GM18502 (cell line): ENCODE results near the gene TCF3.

Source experiments
- ATAC-seq: cut with Tn5 transposase; IDR thresholded peaks from one replicate; pipeline ENCODE4 v1.9.1; 2021; ENCODE audit warnings: mild to moderate bottlenecking; ENCODE audit not compliant: unreplicated experiment, poor library complexity

Gene TCF3

DNA sequence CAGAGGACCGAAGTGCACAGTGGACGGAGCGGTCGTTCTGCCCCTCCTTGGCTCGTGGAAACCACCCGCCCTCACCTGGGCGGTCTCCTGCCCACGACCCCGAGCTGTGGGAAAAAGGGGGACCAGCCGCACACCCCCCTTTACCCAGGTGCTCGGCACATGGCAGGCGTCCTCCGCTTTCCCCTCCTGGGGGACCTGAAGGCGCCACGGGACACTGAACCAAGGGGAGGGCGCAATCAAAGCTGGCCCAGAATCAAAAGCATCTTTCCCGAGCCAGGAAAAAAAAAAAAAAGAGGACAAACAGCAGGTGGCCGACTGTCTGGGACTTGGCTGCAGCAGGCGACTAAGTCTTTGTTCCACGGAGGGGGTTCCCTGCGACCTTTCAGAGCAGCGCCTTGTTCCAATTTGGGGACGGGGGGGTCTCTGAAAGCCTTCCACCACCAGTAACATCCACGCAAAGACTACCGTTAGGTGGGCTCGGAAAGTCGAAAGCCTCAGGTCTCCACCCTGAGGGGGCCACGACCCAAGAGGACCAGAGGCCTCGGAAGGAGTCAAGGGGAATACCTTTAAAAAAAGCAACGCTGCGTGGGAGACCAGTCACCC is 60.9 kb downstream of the TCF3 start:
- ATAC-seq: peak; percentile 2

DNA sequence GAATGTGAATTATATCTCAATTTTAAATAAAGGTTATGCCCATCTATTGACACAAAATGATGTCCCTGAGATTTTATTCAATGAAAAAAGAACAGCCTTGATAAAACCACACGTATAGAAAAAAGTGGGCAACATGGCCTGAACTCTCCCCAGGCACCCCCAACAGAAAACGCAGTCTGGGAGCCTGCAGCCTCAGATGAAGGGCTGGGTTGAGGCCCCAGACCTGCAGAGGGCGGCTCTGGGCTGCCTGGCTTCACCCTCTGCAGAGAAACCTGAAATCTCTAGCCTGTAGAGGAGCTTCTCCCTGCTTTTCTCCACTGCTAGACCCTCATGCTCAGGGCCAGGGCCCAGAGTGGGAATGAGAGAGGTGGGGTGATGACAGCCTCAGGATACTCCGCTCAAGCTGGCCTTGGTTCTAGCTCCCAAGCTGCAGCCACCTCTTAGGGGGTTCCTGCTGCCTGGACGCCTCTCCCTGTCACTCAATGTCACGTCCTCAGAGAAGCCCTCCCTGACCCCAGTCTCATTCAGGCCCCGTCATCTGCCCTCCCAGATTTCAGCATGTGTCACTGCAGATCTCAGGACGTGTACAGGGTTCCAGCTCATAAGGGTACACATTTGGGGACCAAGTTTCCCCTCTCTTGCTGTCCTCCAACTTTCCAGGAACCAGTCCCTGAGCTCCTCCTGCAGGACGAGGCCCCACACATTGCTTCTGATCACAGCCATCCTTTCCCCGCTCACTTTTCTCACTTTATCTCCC is 61.6 kb downstream of the TCF3 start:
- no peak for ATAC-seq

DNA sequence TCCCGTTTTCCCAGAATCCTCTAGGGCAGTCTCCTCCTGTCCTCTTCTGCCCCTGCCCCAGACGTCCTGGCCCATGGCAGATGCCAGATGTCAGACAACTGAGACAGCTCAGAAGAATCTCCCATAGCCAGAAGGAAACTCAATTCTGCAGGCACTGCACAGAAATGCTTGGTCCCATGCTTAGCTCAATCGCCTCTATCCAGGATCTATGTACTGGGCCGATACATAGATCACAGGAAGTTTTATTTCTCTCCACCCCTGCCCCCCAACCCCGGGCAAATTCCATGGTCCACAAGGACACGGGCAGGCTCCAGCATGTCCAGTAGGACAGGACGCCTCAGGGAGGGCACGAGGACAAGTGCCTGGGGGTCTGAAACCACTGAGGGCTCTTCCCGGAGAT is 64.5 kb downstream of the TCF3 start:
- no peak for ATAC-seq

DNA sequence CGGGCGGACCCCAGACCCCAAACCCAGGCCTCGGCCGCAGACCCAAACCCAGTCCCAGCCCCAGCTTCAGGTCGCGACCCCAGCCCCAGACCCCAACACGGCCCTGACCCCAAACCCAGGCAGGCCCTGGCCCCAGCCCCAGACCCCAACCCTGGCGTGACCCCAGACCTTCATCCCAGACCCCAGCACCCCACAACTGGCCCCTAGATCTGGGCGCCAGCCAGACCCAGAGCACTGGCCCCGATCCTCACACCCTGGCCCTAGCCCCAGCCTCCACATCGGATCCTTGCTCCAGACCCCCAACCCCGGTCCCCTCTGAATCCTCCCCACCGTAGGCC is 67.2 kb downstream of the TCF3 start:
- no peak for ATAC-seq

DNA sequence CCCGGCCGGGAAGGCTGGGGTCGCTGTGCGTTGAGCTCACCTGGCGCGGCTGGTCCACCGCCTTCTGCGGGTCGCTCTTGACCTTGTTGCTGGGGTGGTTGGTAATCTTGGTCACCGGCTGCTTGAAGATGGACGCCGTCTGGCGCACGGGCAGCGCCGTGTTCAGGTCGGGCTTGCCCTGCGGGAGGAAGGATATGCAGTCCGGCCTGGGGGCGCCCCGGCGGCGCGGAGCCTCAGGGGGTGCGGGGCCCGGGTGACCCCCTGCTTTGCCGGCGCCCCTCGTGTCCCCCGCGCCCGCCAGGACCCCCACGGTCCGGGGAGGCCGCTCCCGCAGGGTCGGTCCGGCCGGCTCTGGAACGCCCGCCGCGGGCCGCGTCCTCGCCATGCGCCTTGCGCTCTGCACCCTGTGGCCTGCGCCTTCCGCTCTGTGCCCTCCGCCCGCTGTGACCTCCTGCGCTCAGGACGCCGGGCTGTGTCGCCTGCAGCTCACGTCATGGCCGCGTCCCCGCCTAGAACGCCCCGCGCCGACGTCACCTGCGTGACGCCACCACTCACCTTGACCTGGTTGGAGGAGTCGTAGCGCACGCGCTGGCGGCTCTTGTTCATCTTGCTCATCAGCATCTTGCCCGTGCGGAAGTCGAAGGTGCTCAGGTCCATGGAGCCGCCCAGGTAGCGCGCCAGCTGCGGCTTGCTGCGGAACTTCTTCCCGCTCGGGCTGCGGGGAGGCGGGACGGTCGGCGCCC is 67.7 kb downstream of the TCF3 start:
- no peak for ATAC-seq

DNA sequence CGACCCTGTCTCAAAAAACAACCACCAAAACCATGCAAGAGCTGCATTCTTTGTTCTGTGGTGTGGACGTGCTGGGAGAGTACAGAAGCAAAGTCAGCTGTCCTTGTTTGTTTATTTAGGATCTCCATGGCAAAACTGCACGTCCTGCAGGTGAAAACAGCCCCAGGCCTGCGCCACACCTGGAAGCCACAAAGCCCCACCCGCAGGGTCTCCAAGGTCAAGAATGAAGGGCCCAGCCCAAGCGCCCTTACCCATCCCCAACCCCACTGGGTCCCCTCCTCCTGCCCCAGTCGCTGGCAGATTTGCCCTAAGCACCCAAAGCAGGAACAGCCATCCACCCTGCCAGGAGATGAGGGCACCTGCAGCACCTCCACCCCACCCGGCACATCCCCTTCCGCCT is 70.2 kb downstream of the TCF3 start:
- ATAC-seq: no peak

DNA sequence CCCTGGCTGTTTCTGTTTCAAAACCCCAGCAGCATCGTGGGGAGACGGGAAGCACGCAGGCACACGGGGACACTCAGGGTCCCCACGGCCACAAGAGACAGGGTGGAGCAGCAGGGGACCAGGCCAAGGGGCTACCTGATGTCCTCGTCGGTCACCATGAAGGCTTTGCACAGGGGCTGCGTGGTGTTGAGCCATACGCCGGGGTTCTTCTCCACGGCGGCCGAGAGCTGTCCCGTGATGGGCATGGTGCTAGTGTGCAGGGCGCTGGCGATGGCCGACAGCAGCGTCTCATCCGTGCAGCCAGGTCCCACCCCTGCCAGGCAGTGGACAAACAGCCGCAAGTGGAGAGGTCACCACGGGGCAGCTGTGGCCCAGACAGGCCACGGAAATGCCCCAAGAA is 71.5 kb downstream of the TCF3 start:
- no peak for ATAC-seq

DNA sequence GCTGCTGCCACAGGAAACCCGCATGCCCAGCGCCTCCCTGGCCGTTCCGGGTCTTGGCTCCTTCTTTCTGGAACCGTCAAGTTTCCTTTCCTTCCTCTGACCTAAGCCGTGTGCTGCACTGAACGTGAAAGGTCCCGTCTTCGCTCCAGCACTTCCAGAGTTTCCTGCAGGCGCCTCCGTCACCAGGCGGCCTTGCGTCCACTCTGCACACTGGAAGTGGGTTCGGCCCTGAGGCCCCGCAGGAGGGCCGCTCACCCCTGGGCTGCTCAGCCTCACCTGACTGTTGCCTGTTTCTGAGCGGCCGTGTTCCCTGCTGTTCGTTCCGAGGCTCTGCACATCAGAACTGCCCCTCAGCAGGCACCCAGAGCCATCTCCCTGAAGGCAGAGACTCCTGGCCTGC is 72.0 kb downstream of the TCF3 start:
- no peak for ATAC-seq

DNA sequence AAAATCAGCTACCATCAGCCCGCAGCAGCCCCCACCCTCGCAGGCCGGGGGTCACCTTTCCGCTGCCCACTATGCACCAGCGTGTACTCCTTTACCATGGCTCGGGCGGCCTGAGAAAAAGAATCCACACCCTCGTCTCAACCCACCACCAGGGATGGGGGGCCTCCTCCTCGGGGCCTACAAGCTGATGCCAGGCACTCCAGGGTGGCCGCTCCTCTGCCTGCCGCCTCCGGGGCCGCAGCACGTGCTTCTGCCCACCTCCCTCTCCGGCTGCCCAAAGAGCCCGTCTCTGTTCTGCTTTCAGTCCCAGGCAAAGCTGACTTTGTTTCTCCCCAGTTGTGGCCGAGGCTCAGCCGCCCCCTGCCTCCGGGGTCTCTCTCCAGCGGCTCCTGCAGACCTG is 73.2 kb downstream of the TCF3 start:
- ATAC-seq: no peak

DNA sequence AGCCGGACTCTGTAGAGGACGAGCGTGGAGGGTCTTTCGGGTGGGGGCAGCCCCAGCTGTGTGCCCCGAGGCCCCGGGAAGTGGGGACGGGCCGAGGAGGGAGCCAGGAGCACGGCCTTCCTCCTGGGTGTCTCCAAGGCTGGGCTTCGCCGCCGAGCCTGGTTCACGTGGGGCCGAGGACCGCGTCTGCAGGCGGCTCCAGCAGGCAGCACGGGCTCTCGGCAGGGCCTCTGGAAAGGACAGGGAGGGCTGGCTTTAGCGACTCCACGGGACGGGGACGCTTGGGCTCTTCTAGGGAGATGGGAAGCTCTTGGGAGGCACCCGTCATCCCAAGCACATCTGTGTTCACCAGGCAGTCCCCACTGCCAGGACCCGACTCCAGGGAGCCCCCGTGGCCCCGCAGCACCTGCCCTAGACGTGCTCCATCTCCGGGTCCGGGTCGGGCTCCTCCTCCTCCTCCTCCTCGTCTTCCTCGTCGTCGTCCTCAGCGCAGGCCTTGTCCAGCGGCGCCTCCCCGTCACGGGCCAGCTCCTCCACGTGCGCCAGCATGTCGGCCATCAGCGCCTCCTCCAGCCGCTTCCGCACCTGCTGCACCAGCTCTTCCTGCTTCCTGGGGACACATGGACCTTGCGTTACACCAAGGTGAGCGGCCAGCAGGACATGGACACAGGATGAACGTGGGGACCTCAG is 74.3 kb downstream of the TCF3 start:
- no peak for ATAC-seq

DNA sequence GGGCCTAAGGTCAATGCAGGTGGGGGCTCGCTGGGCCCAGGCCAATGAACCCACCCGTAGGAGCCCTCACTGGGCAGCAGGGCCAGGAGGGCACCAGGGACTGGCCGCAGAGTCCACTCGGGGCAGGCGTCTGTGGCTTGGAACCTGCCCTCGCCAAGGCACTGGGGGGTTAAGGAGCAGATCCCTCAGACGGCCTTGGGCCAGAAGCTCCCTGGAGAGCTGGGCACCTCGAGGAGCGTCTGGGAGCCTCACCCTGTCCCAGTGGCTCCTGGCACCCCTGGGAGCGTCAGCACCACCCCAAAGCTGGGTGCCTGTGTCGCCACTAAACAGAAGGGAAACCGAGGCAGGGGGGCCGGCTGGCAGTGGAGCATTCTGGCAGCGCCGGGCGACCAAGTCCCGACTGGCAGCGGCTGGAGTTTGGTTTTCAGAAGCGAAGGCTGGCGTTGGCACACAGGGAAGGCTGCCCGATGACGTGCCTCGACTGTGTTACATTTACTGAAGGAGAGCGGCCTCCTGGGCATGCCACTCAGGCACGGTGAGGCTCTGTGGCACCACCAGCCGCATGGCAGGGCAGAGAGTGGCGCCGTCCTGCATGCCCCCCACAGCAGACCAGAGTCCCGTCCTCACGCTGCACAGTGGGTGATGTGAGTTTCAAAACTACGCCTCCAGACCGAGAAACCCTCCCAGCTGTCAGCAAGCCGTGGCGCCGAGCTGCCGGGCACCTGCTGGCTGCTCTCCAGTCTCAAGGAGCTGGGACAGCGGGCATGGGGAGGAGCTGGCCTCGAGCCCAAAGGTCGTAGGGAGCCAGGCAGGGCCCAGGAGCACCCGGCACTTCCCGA is 75.1 kb downstream of the TCF3 start:
- ATAC-seq: no peak

DNA sequence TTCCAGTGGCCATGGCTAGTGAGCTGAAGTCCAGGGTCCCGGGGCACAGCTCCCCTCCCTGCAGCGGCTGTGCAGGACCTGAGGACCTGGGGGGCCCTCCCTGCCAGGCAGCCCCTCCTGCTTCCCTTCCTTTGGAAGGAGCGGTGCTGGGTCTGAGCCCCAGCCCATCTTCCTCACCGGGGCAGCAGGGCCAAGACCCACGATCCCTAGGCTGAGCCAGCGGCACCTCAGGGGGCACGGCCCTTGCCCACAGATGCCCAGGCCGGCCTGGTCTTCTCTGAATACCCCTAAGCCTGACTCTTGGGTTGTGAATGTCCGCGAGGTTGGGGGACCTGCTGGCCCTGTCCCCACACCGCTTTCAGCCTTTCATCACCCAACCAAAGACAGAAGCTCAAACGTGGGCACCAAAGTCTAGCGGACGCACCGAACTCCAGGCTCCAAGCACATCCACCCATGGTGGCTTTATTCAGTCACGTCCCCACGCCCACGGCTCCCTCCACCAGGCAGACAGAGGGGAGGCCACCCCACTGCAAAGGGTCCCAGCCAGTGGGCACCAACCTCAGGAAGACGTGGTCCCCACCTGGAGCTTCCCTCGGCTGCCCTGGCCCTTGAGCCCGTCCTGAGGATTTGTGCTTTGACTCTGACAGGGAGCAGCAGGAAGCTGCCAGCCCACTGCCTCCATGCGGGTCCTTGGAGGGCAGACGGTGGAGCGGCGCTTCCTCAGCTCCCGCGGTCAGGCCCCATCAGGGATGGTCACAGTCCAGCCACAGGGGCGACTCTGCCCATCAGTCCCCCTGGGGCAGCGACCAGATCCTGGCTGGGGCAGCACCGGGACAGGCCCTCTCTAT is 75.9 kb downstream of the TCF3 start:
- no peak for ATAC-seq

DNA sequence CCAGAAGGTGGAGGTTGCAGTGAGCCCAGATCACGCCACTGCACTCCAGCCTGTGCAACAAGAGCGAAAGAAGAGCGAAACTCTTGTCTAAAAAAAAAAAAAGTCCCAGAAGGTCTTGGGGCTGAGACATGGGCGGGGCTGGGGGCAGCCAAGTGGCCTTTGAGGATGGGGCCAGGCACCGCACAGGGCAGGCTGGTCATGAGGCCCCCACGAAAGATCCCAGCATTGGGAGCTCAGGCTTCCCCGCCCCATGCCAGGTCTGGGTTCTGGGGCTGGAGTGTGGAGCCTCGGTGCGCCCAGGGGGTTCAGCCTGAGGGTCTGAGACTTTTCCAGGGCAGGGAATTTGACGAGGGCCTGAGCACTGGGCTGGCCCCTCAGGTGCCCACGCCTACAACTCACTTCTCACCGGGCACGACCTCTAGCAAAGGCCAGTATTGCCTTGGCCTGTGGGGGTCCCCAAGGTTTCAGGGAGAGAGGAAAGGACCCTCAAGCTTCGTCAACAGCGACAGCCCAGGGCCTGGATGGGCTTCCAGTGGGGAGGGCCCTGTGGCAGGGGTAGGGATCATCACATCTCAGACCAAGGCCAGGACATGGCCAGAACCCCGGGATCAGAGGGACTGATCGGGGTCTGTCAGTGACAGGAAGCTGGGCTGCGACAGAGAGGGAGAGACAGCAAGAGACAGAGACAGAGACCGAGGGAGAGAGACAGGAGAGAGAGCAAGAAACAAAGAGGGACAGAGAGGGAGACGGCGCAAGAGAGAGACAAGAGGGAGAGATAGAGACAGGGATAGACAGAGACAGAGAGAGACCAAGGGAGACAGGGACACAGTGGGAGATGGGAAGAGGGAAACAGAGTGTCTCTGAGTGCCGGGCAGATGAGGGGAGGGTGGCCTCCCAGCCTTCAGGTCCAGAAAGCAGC is 76.8 kb downstream of the TCF3 start:
- ATAC-seq: no peak

DNA sequence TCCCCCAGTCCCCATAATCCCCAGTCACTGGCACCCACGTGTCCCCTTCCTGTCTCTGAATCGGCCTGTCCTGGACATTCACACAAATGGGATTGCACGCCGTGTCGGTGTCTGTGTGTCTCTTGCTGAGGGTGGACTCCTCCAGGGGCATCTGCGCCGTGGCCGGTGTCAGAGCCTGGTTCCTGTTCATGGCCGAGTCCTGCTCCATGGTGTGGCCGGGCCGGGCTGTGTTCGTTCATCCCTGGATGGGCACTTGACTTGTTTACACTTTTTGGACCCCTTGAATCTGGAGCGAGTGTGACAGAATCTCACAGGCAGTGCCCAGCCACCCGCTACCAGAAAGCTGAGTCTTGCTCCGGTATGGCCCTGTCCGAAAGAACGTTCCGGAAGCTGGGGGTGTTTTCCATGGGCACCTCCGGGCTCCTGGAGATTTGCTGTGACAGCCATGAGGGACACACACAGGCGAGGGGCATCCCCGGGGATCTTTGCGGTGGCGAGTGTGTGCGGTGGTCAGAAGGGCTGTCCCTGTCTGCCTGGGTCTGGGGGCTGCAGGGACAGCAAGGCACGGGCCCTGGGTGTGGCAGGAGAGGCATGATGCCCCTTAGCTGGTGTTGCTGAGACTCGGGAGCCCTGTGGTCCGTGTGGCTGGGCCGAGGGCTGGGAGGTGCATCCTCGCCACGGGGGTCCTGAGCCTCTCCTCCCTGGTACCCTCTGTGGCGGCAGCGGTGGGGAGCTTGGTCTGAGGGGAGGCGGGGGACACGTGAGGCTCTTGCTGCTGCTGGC is 77.9 kb downstream of the TCF3 start:
- ATAC-seq: no peak

DNA sequence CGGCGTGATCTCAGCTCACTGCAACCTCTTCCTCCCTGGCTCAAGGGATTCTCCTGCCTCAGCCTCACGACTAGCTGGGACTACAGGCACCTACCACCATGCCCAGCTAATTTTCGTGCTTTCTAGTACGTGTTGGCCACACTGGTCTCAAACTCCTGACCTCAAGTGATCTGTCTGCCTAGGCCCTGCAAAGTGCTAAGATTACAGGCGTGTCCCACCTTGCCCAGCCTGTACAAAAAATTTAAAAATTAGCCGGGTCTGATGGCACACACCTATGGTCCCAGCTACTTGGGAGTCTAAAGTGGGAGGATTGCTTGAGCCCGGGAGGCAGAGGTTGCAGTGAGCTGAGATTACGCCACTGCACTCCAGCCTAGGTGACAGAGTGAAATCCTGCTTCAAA is 79.6 kb downstream of the TCF3 start:
- no peak for ATAC-seq

DNA sequence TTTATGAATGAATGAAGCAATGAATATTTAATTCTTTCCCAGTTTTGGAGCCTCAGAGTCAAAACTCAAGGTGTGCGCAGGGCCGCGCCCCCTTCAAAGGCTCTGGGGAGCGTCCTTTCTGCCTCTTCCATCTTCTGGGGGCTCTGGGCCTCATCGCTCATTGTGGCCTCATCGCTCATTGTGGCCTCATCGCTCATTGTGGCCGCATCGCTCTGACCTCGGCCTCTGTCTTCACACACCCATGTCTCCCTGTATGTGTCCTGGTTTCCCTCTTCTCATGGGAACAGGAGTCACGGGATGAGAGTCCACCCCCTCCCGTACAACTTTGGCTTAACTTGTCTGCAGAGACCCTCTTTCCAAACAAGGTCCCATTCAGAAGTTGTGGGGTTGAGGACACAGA is 81.1 kb downstream of the TCF3 start:
- ATAC-seq: no peak

DNA sequence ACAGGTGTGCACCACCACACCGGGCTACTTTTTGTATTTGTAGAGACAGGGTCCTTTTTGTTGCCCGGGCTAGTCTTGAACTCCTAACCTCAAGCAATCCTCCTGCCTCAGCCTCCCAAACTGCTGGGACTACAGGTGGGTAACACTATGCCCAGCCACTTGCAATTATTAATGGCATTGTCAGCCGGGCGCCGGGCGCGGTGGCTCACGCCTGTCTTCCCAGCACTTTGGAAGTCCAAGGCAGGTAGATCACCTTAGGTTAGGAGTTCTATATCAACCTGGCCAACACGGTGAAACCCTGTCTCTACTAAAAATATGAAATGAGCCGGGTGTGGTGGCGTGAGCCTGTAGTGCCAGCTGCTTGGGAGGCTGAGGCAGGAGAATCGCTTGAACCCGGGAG is 81.6 kb downstream of the TCF3 start:
- no peak for ATAC-seq

DNA sequence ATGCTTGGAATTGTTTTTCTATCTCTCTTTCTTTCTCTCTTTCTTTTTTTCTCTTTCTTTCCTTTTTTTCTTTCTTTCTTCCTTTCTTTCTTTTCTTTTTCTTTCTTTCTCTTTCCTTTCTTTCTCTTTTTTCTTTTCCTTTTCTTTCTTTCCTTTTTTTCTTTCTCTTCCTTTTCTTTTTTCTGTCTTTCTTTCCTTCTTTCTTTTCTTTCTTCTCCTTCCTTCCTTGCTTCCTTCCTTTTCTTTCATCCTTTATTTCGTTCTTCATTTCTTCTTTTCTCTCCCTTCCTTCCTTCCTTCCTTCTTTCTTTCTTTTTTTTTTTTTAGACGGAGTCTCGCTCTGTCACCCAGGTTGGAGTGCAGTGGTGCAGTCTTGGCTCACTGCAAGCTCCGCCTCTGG is 82.4 kb downstream of the TCF3 start:
- ATAC-seq: no peak
